Measurements from ENCODE around the gene TBC1D5. TPM values are rescaled to one million over a fixed set of nuclear protein-coding genes. Genes with fewer than 3 reads are reported as not detected.

Gene TBC1D5
- total and polyA plus RNA-seq, 2 of the 8 experiments (the other 6 are each of a cell fraction or from before 2014, with no cell fraction given): 11.0 to 22.9 TPM

DNA sequence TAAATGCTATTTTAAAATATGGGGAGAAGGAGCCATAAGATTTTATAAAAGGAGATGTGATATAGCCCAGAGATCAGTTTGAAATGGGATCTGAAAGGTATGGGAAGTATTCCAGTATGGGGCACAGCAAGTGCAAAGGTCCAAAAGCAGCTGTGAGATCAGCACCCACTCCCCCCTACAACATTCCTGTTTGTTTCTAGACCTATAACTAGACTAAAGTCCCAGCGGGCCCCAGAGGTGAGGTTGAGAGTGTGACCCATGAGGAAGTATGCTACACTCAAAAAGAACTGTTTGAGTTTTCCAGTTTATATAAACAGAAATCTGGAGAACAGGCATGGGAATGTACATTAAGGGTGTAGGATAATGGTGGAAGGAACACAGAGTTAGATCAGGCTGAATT, 152.5 kb downstream of the TBC1D5 start:
- peaks cover 0 to 3% (median 0%) of the 10 kb centered on the region in 4 experiments; a peak in 1 of 7 replicates for H3K4me1 ChIP-seq (replicated peaks in 1 of 4; ENCODE audit: control insufficient read depth in 3 of 4, insufficient read depth in 4 of 4, low read length in 3 of 4)
- POLR2A ChIA-PET (ENCODE audit: partially characterized antibody): no interaction called here
- FAIRE-seq (no peak), DNase-seq (ENCODE audit: low read depth in 1 of 2, low spot score in 2 of 2) (no peak)
- no peaks in the 10 kb centered on the region for H4K20me1 ChIP-seq (replicated peaks in 1 of 2; ENCODE audit: control insufficient read depth in 1 of 2, insufficient read depth in 2 of 2, low read length in 2 of 2)
- H3K56ac ChIP-seq (replicated peaks; ENCODE audit: insufficient read length, low read depth, low read length): no peak overlapping the region
- H2BK5ac ChIP-seq (ENCODE audit: low read depth, low read length): no peak overlapping the region
- WGBS, 2 experiments (ENCODE audit: extremely low coverage in 1 of 2, insufficient coverage in 1 of 2, insufficient read length in 1 of 2, insufficient replicate concordance in 2 of 2, low coverage in 1 of 2, low lambda C conversion rate in 2 of 2, missing lambda C conversion rate in 1 of 2): 94% methylated on average over 1 of the region's 1 CpG; no CpG with 5 or more reads in 1 of the 2 experiments
- H2BK15ac ChIP-seq (ENCODE audit: low read length): no peak overlapping the region
- no peak overlapping the region for H3K4me3 ChIP-seq (ENCODE audit: extremely low read depth in 1 of 4, insufficient read depth in 2 of 4, low read depth in 3 of 4, low read length in 4 of 4)
- no peak overlapping the region for H3K9ac ChIP-seq (replicated peaks in 1 of 4; ENCODE audit: extremely low read depth in 1 of 4, low read depth in 3 of 4, low read length in 3 of 4)
- no peak overlapping the region for H3K23ac ChIP-seq (ENCODE audit: insufficient read length)
- no peak overlapping the region for H2BK120ac ChIP-seq (replicated peaks; ENCODE audit: low read depth, low read length)
- H2BK12ac ChIP-seq (ENCODE audit: low read depth, low read length): no peak overlapping the region
- H2BK20ac ChIP-seq (ENCODE audit: low read length): no peak overlapping the region
- H2AFZ ChIP-seq (ENCODE audit: low read length): no peak overlapping the region
- H4K91ac ChIP-seq (replicated peaks; ENCODE audit: insufficient read length, low read length): no peak overlapping the region
- no peak overlapping the region for H2AK5ac ChIP-seq (ENCODE audit: low read depth, low read length)
- no peaks in the 10 kb centered on the region for H3K79me1 ChIP-seq (ENCODE audit: low read depth, low read length)
- H4K8ac ChIP-seq (ENCODE audit: extremely low read depth, insufficient read depth, low read length): no peak overlapping the region
- H3K9me3 ChIP-seq (ENCODE audit: insufficient read depth in 2 of 2, low read depth in 1 of 2, low read length in 1 of 2): peaks cover 8 to 11% of the 10 kb centered on the region in 2 experiments
- H4K5ac ChIP-seq (ENCODE audit: insufficient read length, low read depth, low read length): no peak overlapping the region
- no peaks in the 10 kb centered on the region for H3K79me2 ChIP-seq (ENCODE audit: control insufficient read depth in 1 of 2, insufficient read depth in 2 of 2, low read length in 2 of 2)
- H3K27me3 ChIP-seq (replicated peaks in 1 of 4; ENCODE audit: control insufficient read depth in 3 of 4, extremely low read depth in 1 of 4, insufficient read depth in 3 of 4, low read length in 3 of 4): no peaks in the 10 kb centered on the region
- no peaks in the 10 kb centered on the region for H3K23me2 ChIP-seq (ENCODE audit: low read depth, low read length)
- no peak overlapping the region for H3K27ac ChIP-seq (ENCODE audit: low read depth, low read length)
- no peak overlapping the region for H3K4me2 ChIP-seq (ENCODE audit: insufficient read depth in 1 of 2, low read depth in 2 of 2, low read length in 2 of 2)
- H3K18ac ChIP-seq (ENCODE audit: extremely low read depth, low read length): no peak overlapping the region
- H3K4ac ChIP-seq (replicated peaks; ENCODE audit: insufficient read length, low read depth, low read length): no peak overlapping the region
- H3K14ac ChIP-seq (ENCODE audit: insufficient read length): no peak overlapping the region
- CTCF ChIA-PET (ENCODE audit: partially characterized antibody): no interaction called here
- H3K36me3 ChIP-seq (ENCODE audit: control insufficient read depth in 2 of 4, insufficient read depth in 4 of 4, low read length in 3 of 4): no peaks in the 10 kb centered on the region; a peak in 1 of 8 replicates
- no peak for TF ChIP-seq EGR1 (IDR thresholded peaks at IDR 0.05; ENCODE audit: borderline replicate concordance, low read depth, low read length)
- no peak for TF ChIP-seq RXRA (IDR thresholded peaks at IDR 0.05; ENCODE audit: insufficient read depth, low read depth, low read length)
- TF ChIP-seq SP2 (IDR thresholded peaks at IDR 0.05; ENCODE audit: low read length): no peak
- TF ChIP-seq CBX8 (IDR thresholded peaks at IDR 0.05; ENCODE audit: borderline replicate concordance, low read depth, low read length): no peak
- TF ChIP-seq, protein P1, sequence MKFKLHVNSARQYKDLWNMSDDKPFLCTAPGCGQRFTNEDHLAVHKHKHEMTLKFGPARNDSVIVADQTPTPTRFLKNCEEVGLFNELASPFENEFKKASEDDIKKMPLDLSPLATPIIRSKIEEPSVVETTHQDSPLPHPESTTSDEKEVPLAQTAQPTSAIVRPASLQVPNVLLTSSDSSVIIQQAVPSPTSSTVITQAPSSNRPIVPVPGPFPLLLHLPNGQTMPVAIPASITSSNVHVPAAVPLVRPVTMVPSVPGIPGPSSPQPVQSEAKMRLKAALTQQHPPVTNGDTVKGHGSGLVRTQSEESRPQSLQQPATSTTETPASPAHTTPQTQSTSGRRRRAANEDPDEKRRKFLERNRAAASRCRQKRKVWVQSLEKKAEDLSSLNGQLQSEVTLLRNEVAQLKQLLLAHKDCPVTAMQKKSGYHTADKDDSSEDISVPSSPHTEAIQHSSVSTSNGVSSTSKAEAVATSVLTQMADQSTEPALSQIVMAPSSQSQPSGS (IDR thresholded peaks at IDR 0.05; ENCODE audit: low read length): no peak
- no peak for TF ChIP-seq MAFK (IDR thresholded peaks at IDR 0.05; ENCODE audit: low read depth, low read length)
- no peak for TF ChIP-seq POLR2A (IDR thresholded peaks at IDR 0.05; ENCODE audit: control extremely low read depth in 1 of 2, low read depth in 2 of 2, low read length in 2 of 2)
- no peak for TF ChIP-seq ZNF274 (IDR thresholded peaks at IDR 0.05; ENCODE audit: borderline replicate concordance, extremely low read depth, low read length)
- no peak for TF ChIP-seq CHD1 (IDR thresholded peaks at IDR 0.05; ENCODE audit: low read depth, low read length)
- TF ChIP-seq CTBP2 (IDR thresholded peaks at IDR 0.05; ENCODE audit: borderline replicate concordance, insufficient read depth, insufficient read length, low read length): no peak
- TF ChIP-seq, protein P2, sequence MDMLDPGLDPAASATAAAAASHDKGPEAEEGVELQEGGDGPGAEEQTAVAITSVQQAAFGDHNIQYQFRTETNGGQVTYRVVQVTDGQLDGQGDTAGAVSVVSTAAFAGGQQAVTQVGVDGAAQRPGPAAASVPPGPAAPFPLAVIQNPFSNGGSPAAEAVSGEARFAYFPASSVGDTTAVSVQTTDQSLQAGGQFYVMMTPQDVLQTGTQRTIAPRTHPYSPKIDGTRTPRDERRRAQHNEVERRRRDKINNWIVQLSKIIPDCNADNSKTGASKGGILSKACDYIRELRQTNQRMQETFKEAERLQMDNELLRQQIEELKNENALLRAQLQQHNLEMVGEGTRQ (IDR thresholded peaks at IDR 0.05; ENCODE audit: low read length): no peak
